ENCODE measurements around the gene CXCR4. TPM values are rescaled to one million over a fixed set of nuclear protein-coding genes. Genes with fewer than 3 reads are reported as not detected.

CXCR4 gene
- total and polyA plus RNA-seq, 10 of the 15 experiments (the other 5 are each of a cell fraction or from before 2014, with no cell fraction given) = 31.1 to 749 (median 52.7) TPM

DNA sequence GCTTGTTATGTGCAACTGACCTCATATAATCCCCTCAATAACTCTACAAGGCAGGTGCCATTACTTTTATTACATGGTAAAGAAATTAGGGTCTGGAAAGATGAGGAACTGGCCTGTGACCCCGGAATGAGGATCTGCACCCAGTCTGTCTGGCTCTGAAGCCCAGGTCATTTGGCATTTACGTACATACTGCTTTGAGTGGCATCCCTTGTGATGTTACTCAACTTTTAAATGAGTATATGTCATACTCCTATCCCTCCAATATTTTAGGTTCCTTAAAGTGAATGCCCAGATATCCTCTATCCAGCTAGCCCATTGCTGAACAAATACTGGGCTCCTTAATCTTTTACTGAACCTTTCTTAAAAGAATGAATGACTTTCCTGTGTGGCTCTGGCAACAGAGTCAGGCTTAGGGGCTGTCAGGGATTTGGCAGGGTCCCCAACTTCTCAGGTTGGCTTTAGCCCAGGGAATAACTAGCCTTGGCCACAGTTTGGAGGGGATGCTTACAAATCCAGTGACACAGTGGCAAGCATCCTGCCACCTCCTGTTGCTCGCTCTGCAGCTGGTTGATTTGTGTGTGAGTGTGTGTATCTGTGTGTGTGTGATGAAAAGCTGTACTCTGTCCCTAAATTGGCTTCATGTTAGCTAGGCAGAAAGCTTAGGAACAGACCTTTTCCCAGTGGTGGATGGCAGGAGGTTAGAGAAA is 3.4 kb upstream of the CXCR4 start:
- no peak overlapping the region for H3K4me3 ChIP-seq
- no peak overlapping the region for H2AFZ ChIP-seq (ENCODE audit: control insufficient read depth, low read depth, low read length)
- H3K4me2 ChIP-seq (ENCODE audit: control insufficient read depth, insufficient read depth) = no peak overlapping the region
- ATAC-seq (no peak), DNase-seq (ENCODE audit: low read depth, low spot score) (no peak), FAIRE-seq (no peak)
- H4K20me1 ChIP-seq (ENCODE audit: control insufficient read depth, insufficient read depth) = no peaks in the 10 kb centered on the region
- H3K9ac ChIP-seq (ENCODE audit: control insufficient read depth, insufficient read depth, low read length) = no peak overlapping the region
- 48% methylated on average over 3 of the region's 3 CpGs for WGBS (ENCODE audit: insufficient coverage, insufficient replicate concordance, low lambda C conversion rate, missing lambda C conversion rate)
- RAD21 ChIA-PET (ENCODE audit: unreplicated experiment) = interaction anchor here (1.0 to 1.1 kb wide), 2 partner anchors 9 to 15 kb away, joined by 3 read pairs; no protein-coding TSS in a partner anchor
- H3K27me3 ChIP-seq (replicated peaks in 1 of 2; ENCODE audit: control insufficient read depth in 2 of 2, insufficient read depth in 2 of 2, low read length in 1 of 2) = peaks cover 1 to 19% of the 10 kb centered on the region in 2 experiments
- intact Hi-C loops (cut with micrococcal nuclease; ENCODE audit: unreplicated experiment) = no loop called here
- H3K9me3 ChIP-seq (replicated peaks; ENCODE audit: control insufficient read depth, insufficient read depth, low read length) = no peaks in the 10 kb centered on the region
- SMC1A ChIA-PET (ENCODE audit: uncharacterized antibody, unreplicated experiment) = interaction anchor here (0.8 to 5.7 kb wide), 3 partner anchors 9 to 207 kb away, joined by 3 to 50 read pairs (median 6); no protein-coding TSS in a partner anchor
- no peak overlapping the region for H3K27ac ChIP-seq (ENCODE audit: control insufficient read depth, insufficient read depth)
- no peaks in the 10 kb centered on the region for H3K36me3 ChIP-seq (ENCODE audit: control insufficient read depth in 2 of 2, insufficient read depth in 2 of 2, low read length in 1 of 2)
- peaks cover 2% of the 10 kb centered on the region; the same call in 1 of the 2 replicates for H3K4me1 ChIP-seq (ENCODE audit: control insufficient read depth, insufficient read depth, low read length)
- POLR2A ChIA-PET = interaction anchor here (0.6 kb wide), 1 partner anchor 171 kb away, joined by 3 read pairs; no protein-coding TSS in a partner anchor
- BruUV-seq (replicated peaks) = no TSS peak
- CTCF ChIA-PET = interaction anchor here (1.2 kb wide), 3 partner anchors 86 to 263 kb away, joined by 3 to 6 read pairs (median 3); no protein-coding TSS in a partner anchor
- no peak for TF ChIP-seq MEF2A (IDR thresholded peaks at IDR 0.05; ENCODE audit: insufficient read depth, low read depth, low read length)
- TF ChIP-seq, protein P1, sequence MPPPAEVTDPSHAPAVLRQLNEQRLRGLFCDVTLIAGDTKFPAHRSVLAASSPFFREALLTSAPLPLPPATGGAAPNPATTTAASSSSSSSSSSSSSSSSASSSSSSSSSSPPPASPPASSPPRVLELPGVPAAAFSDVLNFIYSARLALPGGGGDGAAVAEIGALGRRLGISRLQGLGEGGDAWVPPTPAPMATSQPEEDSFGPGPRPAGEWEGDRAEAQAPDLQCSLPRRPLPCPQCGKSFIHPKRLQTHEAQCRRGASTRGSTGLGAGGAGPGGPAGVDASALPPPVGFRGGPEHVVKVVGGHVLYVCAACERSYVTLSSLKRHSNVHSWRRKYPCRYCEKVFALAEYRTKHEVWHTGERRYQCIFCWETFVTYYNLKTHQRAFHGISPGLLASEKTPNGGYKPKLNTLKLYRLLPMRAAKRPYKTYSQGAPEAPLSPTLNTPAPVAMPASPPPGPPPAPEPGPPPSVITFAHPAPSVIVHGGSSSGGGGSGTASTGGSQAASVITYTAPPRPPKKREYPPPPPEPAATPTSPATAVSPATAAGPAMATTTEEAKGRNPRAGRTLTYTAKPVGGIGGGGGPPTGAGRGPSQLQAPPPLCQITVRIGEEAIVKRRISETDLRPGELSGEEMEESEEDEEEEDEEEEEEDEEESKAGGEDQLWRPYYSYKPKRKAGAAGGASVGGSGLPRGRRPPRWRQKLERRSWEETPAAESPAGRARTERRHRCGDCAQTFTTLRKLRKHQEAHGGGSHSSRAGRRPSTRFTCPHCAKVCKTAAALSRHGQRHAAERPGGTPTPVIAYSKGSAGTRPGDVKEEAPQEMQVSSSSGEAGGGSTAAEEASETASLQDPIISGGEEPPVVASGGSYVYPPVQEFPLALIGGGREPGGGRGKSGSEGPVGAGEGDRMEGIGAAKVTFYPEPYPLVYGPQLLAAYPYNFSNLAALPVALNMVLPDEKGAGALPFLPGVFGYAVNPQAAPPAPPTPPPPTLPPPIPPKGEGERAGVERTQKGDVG (CRISPR knock-in tag; IDR thresholded peaks at IDR 0.05) = no peak
- TF ChIP-seq, protein P2, sequence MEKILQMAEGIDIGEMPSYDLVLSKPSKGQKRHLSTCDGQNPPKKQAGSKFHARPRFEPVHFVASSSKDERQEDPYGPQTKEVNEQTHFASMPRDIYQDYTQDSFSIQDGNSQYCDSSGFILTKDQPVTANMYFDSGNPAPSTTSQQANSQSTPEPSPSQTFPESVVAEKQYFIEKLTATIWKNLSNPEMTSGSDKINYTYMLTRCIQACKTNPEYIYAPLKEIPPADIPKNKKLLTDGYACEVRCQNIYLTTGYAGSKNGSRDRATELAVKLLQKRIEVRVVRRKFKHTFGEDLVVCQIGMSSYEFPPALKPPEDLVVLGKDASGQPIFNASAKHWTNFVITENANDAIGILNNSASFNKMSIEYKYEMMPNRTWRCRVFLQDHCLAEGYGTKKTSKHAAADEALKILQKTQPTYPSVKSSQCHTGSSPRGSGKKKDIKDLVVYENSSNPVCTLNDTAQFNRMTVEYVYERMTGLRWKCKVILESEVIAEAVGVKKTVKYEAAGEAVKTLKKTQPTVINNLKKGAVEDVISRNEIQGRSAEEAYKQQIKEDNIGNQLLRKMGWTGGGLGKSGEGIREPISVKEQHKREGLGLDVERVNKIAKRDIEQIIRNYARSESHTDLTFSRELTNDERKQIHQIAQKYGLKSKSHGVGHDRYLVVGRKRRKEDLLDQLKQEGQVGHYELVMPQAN (conservative IDR thresholded peaks at IDR 0.05) = no peak
- in situ Hi-C loops (cut with MboI) = no loop called here
- H3K79me2 ChIP-seq (ENCODE audit: control insufficient read depth, insufficient read depth, low read length) = no peaks in the 10 kb centered on the region

All from GM12878 (cell line).